CD1c-positive myeloid dendritic cell (primary cell): ENCODE data around the gene MYD88.
"Not testable (repeated sequence)": the region's sequence is repeated elsewhere in the genome, so short reads cannot be mapped to it uniquely, and the experiment has no call there.

Source experiments
- DNase-seq: peaks from one replicate; pipeline ENCODE4 v3.0.0-alpha.2; 2016; ENCODE audit errors: extremely low spot score

Gene MYD88

DNA sequence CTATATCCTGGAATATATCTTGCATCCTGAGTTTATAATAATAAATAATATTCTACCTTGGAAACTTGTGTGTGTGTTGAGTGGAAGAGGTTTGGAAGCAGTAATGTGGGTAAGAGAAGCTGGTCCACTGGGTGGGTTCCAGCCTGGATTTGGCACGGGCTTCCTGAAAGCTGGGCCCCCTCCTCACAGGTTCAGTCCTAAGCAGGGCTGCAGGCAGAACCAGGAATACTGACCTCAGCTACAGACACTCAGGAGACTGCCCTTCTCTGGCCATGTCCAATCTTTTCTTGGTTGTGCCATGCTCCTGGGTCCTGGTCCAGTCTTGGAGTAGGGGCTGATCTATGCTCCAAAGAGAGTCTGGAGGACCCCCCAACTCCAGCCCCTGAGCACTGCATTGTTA is 4.5 kb downstream of the MYD88 start:
- no peak for DNase-seq

GRCh38 chr3:38143511-38143910 is 5.0 kb downstream of the MYD88 start:
- no peak for DNase-seq

- DNase-seq, result no peak
These were observed 8.0 kb downstream of the MYD88 start for GRCh38 chr3:38146504-38146903.

DNA sequence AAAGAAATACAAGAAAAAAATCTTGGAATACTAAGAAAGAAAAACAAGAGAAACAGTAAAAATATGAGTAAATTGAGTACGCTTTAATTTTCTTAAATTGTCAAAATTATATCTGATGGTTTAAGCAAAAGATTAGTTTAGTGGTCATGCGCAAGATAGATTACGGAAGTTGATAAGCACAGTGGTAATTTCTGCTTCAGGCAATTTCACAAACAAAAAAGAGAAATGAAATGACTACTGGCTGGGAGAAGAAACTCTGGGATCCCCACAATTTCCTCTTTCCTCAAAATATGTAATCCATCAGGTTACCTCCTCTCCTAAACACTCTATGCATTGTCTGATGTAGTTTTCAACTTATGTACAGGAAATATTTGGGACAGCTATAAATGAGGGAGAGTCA is 9.0 kb downstream of the MYD88 start:
- DNase-seq, result peak; percentile 89

DNA sequence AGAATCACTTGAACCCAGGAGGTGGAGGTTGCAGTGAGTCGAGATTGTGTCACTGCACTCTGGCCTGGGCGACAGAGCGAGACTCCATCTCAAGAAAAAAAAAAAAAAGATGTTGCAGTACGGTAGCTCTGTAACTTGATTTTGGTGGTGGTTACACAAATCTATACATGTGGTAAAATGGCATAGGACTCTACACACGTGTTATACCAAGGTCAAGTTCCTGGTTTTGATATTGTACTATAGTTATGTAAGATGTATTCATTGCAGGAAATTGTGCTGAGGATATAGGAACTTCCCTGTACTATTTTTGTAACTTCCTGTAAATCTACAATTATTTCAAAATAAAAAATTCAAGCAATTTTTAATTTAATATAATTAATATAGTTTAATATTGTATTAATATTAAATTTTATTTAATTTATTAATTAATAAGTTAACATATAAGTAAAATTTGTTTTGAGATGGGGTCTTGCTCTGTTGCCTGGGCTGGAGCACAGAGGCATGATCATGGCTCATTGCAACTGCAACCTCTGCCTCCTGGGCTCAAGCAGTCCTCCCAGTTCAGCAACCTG is 9.9 kb downstream of the MYD88 start:
- DNase-seq, result peak; percentile 87

GRCh38 chr3:38149708-38150107 is 11.2 kb downstream of the MYD88 start:
- peak; percentile 61 for DNase-seq

GRCh38 chr3:38150780-38151528 is 12.5 kb downstream of the MYD88 start:
- no peak for DNase-seq

GRCh38 chr3:38151667-38152265 is 13.3 kb downstream of the MYD88 start:
- DNase-seq, result peak; percentile 80

DNA sequence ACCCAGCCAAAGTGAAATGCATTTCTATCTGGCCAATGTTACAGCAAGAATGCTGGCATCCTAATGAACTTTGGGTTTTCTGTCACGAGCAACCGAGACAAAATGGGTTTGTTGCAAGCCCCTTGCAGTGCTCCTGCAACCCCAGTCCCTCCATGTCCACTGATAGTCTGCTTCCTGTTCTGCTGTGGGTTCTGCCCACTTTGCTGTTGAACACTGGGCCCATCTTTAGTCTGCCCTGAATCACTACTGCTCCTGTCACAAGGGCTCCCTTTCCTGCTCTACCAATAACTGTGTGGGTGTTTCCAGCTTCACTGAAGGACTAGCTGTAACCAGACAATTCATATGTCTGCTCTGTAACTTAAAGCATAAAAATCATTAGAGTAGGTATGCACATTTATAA is 14.1 kb downstream of the MYD88 start:
- peak; percentile 68 for DNase-seq

- DNase-seq, result no peak
These were observed 14.8 kb downstream of the MYD88 start for GRCh38 chr3:38153221-38153620.

DNA sequence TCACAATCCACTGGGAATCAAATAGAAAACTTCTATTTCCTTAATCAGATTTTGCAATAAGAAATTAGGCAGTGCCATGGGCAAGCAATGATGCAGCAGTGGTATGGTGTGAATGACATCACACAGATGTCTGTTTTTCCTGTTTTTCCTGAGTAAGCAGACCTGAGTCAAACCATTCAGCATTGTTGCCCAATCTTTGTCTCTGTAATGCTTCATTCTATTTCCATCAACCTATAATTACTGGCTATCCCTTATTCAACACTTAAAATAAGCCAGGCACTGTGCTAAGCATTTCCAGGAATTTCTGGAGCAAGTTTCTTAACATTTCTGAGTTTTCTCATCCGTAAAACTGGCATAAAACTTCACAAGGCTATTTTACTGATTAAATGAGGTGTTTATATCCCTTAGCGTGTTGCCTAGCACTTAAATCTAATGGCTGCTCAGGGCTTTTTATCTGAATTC is 15.6 kb downstream of the MYD88 start:
- DNase-seq, result peak; percentile 84

- DNase-seq, result no peak
These were observed 16.3 kb downstream of the MYD88 start for GRCh38 chr3:38154625-38155255.

DNA sequence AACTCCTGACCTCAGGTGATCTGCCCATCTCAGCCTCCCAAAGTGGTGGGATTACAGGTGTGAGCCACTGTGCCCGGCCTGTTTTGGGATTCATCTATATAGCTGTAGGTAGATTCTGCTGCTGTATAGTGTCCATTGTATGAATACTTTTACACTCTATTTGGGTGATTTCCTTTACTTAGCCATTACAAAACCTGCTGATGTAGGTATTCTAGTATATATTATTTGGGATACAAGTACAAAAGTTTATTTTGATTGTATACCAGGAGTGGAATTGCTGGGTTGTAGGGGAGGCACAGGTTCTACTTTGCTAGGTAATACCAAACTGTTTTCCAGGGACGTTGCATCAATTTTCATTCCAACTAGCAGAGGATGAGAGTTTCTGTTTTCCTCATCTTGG is 17.4 kb downstream of the MYD88 start:
- no peak for DNase-seq

DNA sequence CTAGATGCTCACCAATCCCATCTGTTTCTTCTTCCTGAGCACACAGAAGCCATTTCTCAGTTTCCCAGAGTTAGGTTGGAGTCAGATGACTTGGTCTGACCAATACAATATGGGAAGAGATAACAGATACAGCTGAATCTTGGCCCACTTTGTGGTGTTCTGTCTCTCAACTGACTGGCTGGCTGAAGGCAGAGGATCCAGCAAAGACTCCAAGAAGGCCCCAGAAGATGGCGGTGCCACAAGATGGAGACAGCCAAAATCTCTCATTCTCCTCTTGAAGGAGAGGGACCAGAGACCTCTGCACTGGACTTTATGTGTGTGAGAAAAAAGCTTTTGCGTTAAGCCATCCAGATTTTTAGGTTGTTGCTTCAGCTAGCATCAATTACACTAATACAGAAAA is 18.7 kb downstream of the MYD88 start:
- no peak for DNase-seq

- DNase-seq, result no peak
These were observed 19.1 kb downstream of the MYD88 start for GRCh38 chr3:38157595-38157994.

GRCh38 chr3:38158472-38158871 is 20.0 kb downstream of the MYD88 start:
- DNase-seq, result no peak

DNA sequence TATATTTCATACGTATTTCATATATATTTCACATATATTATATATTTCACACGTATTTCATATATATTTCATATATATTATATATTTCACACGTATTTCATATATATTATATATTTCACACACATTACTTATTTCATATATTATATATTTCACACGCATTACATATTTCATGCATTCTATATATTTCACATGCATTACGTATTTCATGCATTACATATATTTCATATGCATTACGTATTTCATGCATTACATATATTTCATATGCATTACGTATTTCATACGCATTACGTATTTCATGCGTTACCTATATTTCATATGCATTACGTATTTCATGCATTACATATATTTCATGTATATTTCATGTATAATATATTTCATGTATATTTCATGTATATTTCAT is 22.2 kb downstream of the MYD88 start:
- not testable (repeated sequence) for DNase-seq

DNA sequence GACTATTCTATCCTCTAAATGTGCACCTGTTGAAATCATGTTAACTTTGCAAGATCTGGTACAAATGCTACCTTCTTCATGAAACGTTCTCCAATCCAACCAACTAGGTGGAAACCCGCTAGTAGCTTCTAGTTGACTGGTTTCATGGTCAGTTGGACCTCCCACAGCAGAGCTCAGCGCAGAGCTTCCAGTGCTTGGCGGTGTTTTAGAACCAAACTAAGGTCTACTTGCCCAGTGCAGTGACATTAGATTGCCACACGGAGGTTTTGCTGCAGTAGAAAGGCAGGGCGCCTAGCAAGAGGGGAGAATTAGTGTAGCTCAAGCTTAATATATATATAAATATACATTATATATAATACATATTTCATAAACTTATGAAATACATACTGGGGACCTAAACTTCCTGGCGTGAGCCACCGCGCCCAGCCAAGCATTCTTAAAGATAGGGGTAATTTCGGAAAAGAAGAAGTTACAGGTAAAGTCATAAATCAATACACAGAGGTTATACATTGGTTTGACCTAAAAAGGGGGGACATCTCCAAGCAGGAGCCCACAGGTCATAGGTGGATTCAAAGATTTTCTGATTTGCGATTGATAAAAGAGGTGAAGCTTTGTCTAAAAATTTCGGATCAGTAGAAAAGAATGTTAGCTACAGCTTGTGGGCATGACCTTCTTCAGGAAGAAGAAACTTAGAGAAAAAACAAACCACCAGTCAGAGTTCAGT is 24.8 kb downstream of the MYD88 start:
- no peak for DNase-seq

- no peak for DNase-seq
These were observed 25.6 kb downstream of the MYD88 start for GRCh38 chr3:38163841-38164642.

- no peak for DNase-seq
These were observed 26.1 kb downstream of the MYD88 start for GRCh38 chr3:38164643-38164951.

- peak; percentile 100 for DNase-seq
These were observed 26.7 kb downstream of the MYD88 start, which contains the start of gene OXSR1 for GRCh38 chr3:38164952-38165721. TSS of gene OXSR1 (plus strand) at chr3:38165537. CDS start at chr3:38165877, 340 bp downstream.
